ENCODE data around the gene SDHA. TPM values are rescaled to one million over a fixed set of nuclear protein-coding genes. Genes with fewer than 3 reads are reported as not detected.
"Not testable (repeated sequence)": the region's sequence is repeated elsewhere in the genome, so short reads cannot be mapped to it uniquely, and the experiment has no call there.

SDHA gene
- total and polyA plus RNA-seq, 2 of the 13 experiments (the other 11 are each of a cell fraction or from before 2014, with no cell fraction given): 185 to 240 TPM

DNA sequence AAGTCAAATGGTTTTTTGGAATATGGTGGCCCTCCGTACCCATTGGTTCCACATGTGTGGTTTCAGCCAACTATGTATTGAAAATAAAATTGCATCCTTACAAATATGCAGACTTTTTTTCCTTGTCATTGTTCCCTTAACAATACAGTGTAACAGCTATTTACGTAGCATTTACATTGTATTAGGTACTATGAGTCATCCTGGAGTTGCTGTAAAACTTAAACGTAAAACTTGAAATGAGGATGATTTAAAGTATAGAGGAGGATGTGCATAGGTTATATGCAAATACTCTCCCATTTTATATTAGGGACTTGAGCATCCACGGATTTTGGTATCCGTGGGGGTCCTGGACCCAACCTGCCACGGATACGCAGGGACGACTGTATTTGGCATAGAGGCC, 16.3 kb downstream of the SDHA start:
- Histone ChIP-seq H3K4me2 (ENCODE audit: low read depth, low read length) (no peak overlapping the region), H4K20me1 (ENCODE audit: insufficient read depth, low read length) (no peaks in the 10 kb centered on the region), H3K27ac (ENCODE audit: extremely low read length, insufficient read depth, low read length) (no peak overlapping the region), H3K9me3 (ENCODE audit: low read length) (no peaks in the 10 kb centered on the region), H3K27me3 (ENCODE audit: control insufficient read depth in 1 of 2, insufficient read depth in 2 of 2, low read length in 2 of 2) (no peaks in the 10 kb centered on the region), H3K9ac (ENCODE audit: insufficient read depth, low read depth, low read length) (no peak overlapping the region), H2AFZ (ENCODE audit: low read length) (no peak overlapping the region), H3K79me2 (ENCODE audit: insufficient read depth, low read length) (no peaks in the 10 kb centered on the region), H3K36me3 (replicated peaks in 1 of 2; ENCODE audit: control insufficient read depth in 1 of 2, insufficient read depth in 2 of 2, low read length in 2 of 2) (peaks cover 12 to 51% of the 10 kb centered on the region in 2 experiments; a peak in 4 of 5 replicates), H3K4me3 (replicated peaks in 1 of 3; ENCODE audit: insufficient read depth in 1 of 3, low read depth in 2 of 3, low read length in 3 of 3) (no peak overlapping the region), H3K4me1 (ENCODE audit: insufficient read depth, low read length) (no peaks in the 10 kb centered on the region)
- POLR2A ChIA-PET: no interaction called here
- TF ChIP-seq FOXC1 (CRISPR knock-in tag; IDR thresholded peaks at IDR 0.05; ENCODE audit: borderline replicate concordance) (no peak), MXI1 (IDR thresholded peaks at IDR 0.05; ENCODE audit: borderline replicate concordance, low read depth, low read length) (no peak), ZEB1 (IDR thresholded peaks at IDR 0.05; ENCODE audit: insufficient replicate concordance, low read depth) (no peak), ZFP1 (CRISPR knock-in tag; IDR thresholded peaks at IDR 0.05) (no peak), NCOA5 (CRISPR knock-in tag; IDR thresholded peaks at IDR 0.05) (no peak), STAG1 (CRISPR knock-in tag; IDR thresholded peaks at IDR 0.05) (no peak)
- TF ChIP-seq, protein P1, sequence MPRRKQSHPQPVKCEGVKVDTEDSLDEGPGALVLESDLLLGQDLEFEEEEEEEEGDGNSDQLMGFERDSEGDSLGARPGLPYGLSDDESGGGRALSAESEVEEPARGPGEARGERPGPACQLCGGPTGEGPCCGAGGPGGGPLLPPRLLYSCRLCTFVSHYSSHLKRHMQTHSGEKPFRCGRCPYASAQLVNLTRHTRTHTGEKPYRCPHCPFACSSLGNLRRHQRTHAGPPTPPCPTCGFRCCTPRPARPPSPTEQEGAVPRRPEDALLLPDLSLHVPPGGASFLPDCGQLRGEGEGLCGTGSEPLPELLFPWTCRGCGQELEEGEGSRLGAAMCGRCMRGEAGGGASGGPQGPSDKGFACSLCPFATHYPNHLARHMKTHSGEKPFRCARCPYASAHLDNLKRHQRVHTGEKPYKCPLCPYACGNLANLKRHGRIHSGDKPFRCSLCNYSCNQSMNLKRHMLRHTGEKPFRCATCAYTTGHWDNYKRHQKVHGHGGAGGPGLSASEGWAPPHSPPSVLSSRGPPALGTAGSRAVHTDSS (CRISPR knock-in tag; conservative IDR thresholded peaks at IDR 0.05): no peak
- TF ChIP-seq, protein P2, sequence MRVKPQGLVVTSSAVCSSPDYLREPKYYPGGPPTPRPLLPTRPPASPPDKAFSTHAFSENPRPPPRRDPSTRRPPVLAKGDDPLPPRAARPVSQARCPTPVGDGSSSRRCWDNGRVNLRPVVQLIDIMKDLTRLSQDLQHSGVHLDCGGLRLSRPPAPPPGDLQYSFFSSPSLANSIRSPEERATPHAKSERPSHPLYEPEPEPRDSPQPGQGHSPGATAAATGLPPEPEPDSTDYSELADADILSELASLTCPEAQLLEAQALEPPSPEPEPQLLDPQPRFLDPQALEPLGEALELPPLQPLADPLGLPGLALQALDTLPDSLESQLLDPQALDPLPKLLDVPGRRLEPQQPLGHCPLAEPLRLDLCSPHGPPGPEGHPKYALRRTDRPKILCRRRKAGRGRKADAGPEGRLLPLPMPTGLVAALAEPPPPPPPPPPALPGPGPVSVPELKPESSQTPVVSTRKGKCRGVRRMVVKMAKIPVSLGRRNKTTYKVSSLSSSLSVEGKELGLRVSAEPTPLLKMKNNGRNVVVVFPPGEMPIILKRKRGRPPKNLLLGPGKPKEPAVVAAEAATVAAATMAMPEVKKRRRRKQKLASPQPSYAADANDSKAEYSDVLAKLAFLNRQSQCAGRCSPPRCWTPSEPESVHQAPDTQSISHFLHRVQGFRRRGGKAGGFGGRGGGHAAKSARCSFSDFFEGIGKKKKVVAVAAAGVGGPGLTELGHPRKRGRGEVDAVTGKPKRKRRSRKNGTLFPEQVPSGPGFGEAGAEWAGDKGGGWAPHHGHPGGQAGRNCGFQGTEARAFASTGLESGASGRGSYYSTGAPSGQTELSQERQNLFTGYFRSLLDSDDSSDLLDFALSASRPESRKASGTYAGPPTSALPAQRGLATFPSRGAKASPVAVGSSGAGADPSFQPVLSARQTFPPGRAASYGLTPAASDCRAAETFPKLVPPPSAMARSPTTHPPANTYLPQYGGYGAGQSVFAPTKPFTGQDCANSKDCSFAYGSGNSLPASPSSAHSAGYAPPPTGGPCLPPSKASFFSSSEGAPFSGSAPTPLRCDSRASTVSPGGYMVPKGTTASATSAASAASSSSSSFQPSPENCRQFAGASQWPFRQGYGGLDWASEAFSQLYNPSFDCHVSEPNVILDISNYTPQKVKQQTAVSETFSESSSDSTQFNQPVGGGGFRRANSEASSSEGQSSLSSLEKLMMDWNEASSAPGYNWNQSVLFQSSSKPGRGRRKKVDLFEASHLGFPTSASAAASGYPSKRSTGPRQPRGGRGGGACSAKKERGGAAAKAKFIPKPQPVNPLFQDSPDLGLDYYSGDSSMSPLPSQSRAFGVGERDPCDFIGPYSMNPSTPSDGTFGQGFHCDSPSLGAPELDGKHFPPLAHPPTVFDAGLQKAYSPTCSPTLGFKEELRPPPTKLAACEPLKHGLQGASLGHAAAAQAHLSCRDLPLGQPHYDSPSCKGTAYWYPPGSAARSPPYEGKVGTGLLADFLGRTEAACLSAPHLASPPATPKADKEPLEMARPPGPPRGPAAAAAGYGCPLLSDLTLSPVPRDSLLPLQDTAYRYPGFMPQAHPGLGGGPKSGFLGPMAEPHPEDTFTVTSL (CRISPR knock-in tag; IDR thresholded peaks at IDR 0.05; ENCODE audit: borderline replicate concordance): no peak
- no TSS peak for BruUV-seq (replicated peaks)
- in situ Hi-C loops (cut with HindIII; ENCODE audit: extremely low pct_ligation_motif_present, low pct_unique_long_range_greater_than_20kb): no loop called here
- intact Hi-C loops (cut with micrococcal nuclease; ENCODE audit: unreplicated experiment): no loop called here
- WGBS (ENCODE audit: low lambda C conversion rate): over 99% methylated on average over 8 of the region's 8 CpGs
- FAIRE-seq (no peak), DNase-seq (ENCODE audit: low spot score) (no peak), ATAC-seq (no peak)
- CTCF ChIA-PET (ENCODE audit: low intra/inter-chr PET ratio, low total read pairs): no interaction called here

DNA sequence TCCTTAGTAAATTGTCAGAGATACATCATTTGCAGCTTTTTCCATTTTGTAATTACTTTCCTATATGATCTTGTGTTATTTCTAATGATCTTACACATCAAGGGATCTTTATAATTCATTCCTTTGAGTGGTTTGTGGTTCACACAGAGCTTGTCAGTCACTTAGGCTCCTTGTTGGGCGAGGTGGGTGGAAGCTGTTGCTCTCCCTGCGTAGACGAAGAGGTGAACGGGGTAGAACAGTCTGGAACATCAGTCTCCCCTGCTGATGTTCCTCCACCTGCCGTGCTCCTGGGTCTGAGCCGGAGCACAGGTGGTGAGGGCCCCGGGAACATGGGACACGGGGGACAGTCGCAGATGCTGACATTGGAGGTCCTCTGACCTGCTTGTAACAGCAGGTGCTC, 17.4 kb downstream of the SDHA start:
- H3K27me3 ChIP-seq (ENCODE audit: control insufficient read depth in 1 of 2, insufficient read depth in 2 of 2, low read length in 2 of 2); H3K4me3 ChIP-seq (replicated peaks in 1 of 3; ENCODE audit: insufficient read depth in 1 of 3, low read depth in 2 of 3, low read length in 3 of 3); BruUV-seq (replicated peaks); H3K79me2 ChIP-seq (ENCODE audit: insufficient read depth, low read length); H3K4me1 ChIP-seq (ENCODE audit: insufficient read depth, low read length); intact Hi-C loops (cut with micrococcal nuclease; ENCODE audit: unreplicated experiment); DNase-seq (ENCODE audit: low spot score); FAIRE-seq; H3K27ac ChIP-seq (ENCODE audit: extremely low read length, insufficient read depth, low read length); H3K9me3 ChIP-seq (ENCODE audit: low read length); H3K4me2 ChIP-seq (ENCODE audit: low read depth, low read length); H3K9ac ChIP-seq (ENCODE audit: insufficient read depth, low read depth, low read length); in situ Hi-C loops (cut with HindIII; ENCODE audit: extremely low pct_ligation_motif_present, low pct_unique_long_range_greater_than_20kb); CTCF ChIA-PET (ENCODE audit: low intra/inter-chr PET ratio, low total read pairs); H2AFZ ChIP-seq (ENCODE audit: low read length); H4K20me1 ChIP-seq (ENCODE audit: insufficient read depth, low read length); ATAC-seq: not testable (repeated sequence)
- POLR2A ChIA-PET: interaction anchor here (0.9 kb wide), 1 partner anchor 36 kb away, joined by 4 read pairs; the partner anchor contains the start of gene PDCD6
- H3K36me3 ChIP-seq (replicated peaks in 1 of 2; ENCODE audit: control insufficient read depth in 1 of 2, insufficient read depth in 2 of 2, low read length in 2 of 2): peaks cover 14 to 49% of the 10 kb centered on the region in 2 experiments; a peak in 4 of 5 replicates
- WGBS (ENCODE audit: low lambda C conversion rate): 100% methylated on average over 6 of the region's 9 CpGs
